ENCODE data around the gene PPP2R1A.
"Not testable (repeated sequence)": the region's sequence is repeated elsewhere in the genome, so short reads cannot be mapped to it uniquely, and the experiment has no call there.

PPP2R1A gene

GRCh38 chr19:52200755-52201391 is 11.0 kb downstream of the PPP2R1A start:
- DNase-seq (ENCODE audit: low spot score) = not testable (repeated sequence)

GRCh38 chr19:52206481-52206880 is 16.6 kb downstream of the PPP2R1A start:
- DNase-seq (ENCODE audit: low spot score) = no peak

GRCh38 chr19:52211203-52211602 is 21.4 kb downstream of the PPP2R1A start:
- DNase-seq (ENCODE audit: low spot score) = no peak

GRCh38 chr19:52211926-52212571 is 22.2 kb downstream of the PPP2R1A start:
- DNase-seq (ENCODE audit: low spot score) = no peak

- no peak for DNase-seq (ENCODE audit: low spot score)
Observed at GRCh38 chr19:52212572-52213255, 22.9 kb downstream of the PPP2R1A start.

GRCh38 chr19:52214241-52214640 is 24.4 kb downstream of the PPP2R1A start:
- no peak for DNase-seq (ENCODE audit: low spot score)

GRCh38 chr19:52216401-52216800 is 26.5 kb downstream of the PPP2R1A start:
- no peak for DNase-seq (ENCODE audit: low spot score)

- DNase-seq (ENCODE audit: low spot score) = no peak
Observed at GRCh38 chr19:52217576-52217975, 27.7 kb downstream of the PPP2R1A start.

- DNase-seq (ENCODE audit: low spot score) = no peak
Observed at GRCh38 chr19:52219611-52220010, 29.8 kb downstream of the PPP2R1A start.

- no peak for DNase-seq (ENCODE audit: low spot score)
Observed at GRCh38 chr19:52221031-52221430, 31.2 kb downstream of the PPP2R1A start.

GRCh38 chr19:52221831-52222375 is 32.1 kb downstream of the PPP2R1A start:
- no peak for DNase-seq (ENCODE audit: low spot score)

GRCh38 chr19:52224211-52224610 is 34.4 kb downstream of the PPP2R1A start:
- no peak for DNase-seq (ENCODE audit: low spot score)

- DNase-seq (ENCODE audit: low spot score) = no peak
Observed at GRCh38 chr19:52226652-52227051, 36.8 kb downstream of the PPP2R1A start.

- DNase-seq (ENCODE audit: low spot score) = no peak
Observed at GRCh38 chr19:52227196-52227940, 37.5 kb downstream of the PPP2R1A start.

- no peak for DNase-seq (ENCODE audit: low spot score)
Observed at GRCh38 chr19:52227980-52228379, 38.1 kb downstream of the PPP2R1A start.

GRCh38 chr19:52229524-52229923 is 39.7 kb downstream of the PPP2R1A start:
- DNase-seq (ENCODE audit: low spot score) = no peak

GRCh38 chr19:52230685-52231084 is 40.8 kb downstream of the PPP2R1A start:
- DNase-seq (ENCODE audit: low spot score) = no peak

- DNase-seq (ENCODE audit: low spot score) = no peak
Observed at GRCh38 chr19:52231154-52231910, 41.5 kb downstream of the PPP2R1A start.

GRCh38 chr19:52234406-52234805 is 44.6 kb downstream of the PPP2R1A start:
- no peak for DNase-seq (ENCODE audit: low spot score)

GRCh38 chr19:52237197-52237596 is 47.3 kb downstream of the PPP2R1A start:
- DNase-seq (ENCODE audit: low spot score) = no peak

GRCh38 chr19:52237771-52238400 is 48.0 kb downstream of the PPP2R1A start:
- peak; percentile 49 for DNase-seq (ENCODE audit: low spot score)

Data from kidney capillary endothelial cell (primary cell).